HuH-7 (cell line): ENCODE results near the gene DGKG.

Source experiments
- DNase-seq: peaks from one replicate; pipeline ENCODE4 v3.0.0; 2011; ENCODE audit warnings: low spot score

DGKG gene

GRCh38 chr3:186367631-186368030, 5.6 kb upstream of the DGKG start:
- DNase-seq: no peak

- no peak for DNase-seq
Observed at GRCh38 chr3:186366206-186366605, 4.2 kb upstream of the DGKG start.

GRCh38 chr3:186365202-186365974, 3.4 kb upstream of the DGKG start:
- DNase-seq: no peak

- DNase-seq: no peak
Observed at GRCh38 chr3:186362988-186363387, 954 bp upstream of the DGKG start.

- no peak for DNase-seq
Observed at GRCh38 chr3:186362537-186362842, 456 bp upstream of the DGKG start.

GRCh38 chr3:186361246-186361761, 730 bp downstream of the DGKG start:
- DNase-seq: no peak

GRCh38 chr3:186360779-186361178, 1.3 kb downstream of the DGKG start:
- DNase-seq: no peak

- no peak for DNase-seq
Observed at GRCh38 chr3:186359078-186359477, 3.0 kb downstream of the DGKG start.

GRCh38 chr3:186356152-186356551, 5.9 kb downstream of the DGKG start:
- no peak for DNase-seq

- DNase-seq: no peak
Observed at GRCh38 chr3:186354100-186354499, 7.9 kb downstream of the DGKG start.

- no peak for DNase-seq
Observed at GRCh38 chr3:186352369-186352768, 9.7 kb downstream of the DGKG start.

GRCh38 chr3:186342197-186342596, 19.8 kb downstream of the DGKG start:
- DNase-seq: no peak

GRCh38 chr3:186340204-186340603, 21.8 kb downstream of the DGKG start:
- DNase-seq: no peak

- no peak for DNase-seq
Observed at GRCh38 chr3:186339180-186339918, 22.7 kb downstream of the DGKG start.

GRCh38 chr3:186333256-186333655, 28.8 kb downstream of the DGKG start:
- DNase-seq: no peak

- DNase-seq: no peak
Observed at GRCh38 chr3:186330772-186331460, 31.1 kb downstream of the DGKG start.

- DNase-seq: no peak
Observed at GRCh38 chr3:186329589-186329988, 32.4 kb downstream of the DGKG start.

- DNase-seq: no peak
Observed at GRCh38 chr3:186327912-186328487, 34.0 kb downstream of the DGKG start.

GRCh38 chr3:186322761-186323160, 39.3 kb downstream of the DGKG start:
- no peak for DNase-seq

- DNase-seq: no peak
Observed at GRCh38 chr3:186321746-186322145, 40.3 kb downstream of the DGKG start.

GRCh38 chr3:186320862-186321568, 41.0 kb downstream of the DGKG start:
- no peak for DNase-seq

- DNase-seq: no peak
Observed at GRCh38 chr3:186319945-186320344, 42.1 kb downstream of the DGKG start.
